Middle frontal gyrus (tissue), 1 donor: ENCODE data around the gene RESP18.
A peak's percentile ranks its signal among the peaks of the same experiment; 100 is the strongest.

Experiments used
- DNase-seq: peaks from one replicate; pipeline ENCODE4 v3.0.0-alpha.2; 2015; ENCODE audit warnings: low spot score; ENCODE audit errors: extremely low spot score

The RESP18 gene

GRCh38 chr2:219278655-219279150 is 53.8 kb downstream of the RESP18 start:
- no peak for DNase-seq

DNA sequence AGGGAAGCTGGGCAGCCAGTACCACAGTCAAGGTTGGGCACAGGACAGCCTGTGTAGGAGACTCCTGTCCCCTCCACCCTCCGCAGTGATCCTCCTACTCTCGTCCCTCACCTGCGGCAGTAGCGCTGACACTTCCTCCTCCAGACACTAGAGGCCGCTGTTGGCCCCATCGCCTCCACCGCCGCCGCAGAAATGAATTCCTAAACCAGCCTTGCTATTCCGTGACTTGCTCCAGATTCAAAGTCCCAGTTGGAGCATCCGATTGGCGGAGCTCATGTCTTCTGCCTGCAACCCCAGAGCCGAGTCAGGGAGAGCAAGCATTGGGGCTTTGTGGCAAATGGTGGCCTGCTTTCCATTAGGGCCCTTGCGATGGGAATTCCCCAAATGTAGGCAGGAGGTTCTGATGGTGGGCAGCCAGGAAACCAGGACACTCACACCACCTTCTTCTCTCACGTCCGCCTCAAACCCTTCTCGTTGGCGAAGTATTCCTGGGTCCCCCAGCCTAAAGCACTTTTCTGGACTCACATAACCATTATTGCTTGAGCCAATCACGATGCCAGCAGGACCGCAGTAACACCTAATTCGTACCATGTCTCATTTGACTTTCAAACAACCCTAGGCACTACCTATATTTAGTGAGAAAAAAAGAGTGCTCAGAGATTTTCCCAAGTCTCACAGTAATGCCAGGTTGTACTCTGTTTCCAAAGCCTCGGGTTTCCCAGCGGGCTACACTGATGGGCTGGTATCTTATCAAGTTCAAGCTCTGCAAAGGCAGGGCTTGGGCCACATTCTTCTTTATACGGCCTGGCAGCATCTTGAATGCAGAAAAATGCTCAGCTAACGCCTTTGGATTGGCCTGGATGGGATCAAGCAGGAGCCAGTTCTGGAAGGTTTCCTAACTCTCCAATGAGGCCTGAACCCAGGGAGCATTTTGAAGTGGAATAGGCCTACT is 54.6 kb downstream of the RESP18 start:
- DNase-seq: peak; percentile 73
